NB4 (cell line): ENCODE results near the gene NDUFS6.

Experiments
- DNase-seq: peaks from one replicate; pipeline ENCODE4 v3.0.0; 2010; ENCODE audit warnings: low read depth
- H3K4me3 ChIP-seq: one replicate; pipeline ENCODE4 v1.5.1; 2011; ENCODE audit warnings: mild to moderate bottlenecking, low read depth, low read length, moderate library complexity
- CTCF ChIP-seq: IDR thresholded peaks from one replicate; pipeline ENCODE4 v1.5.1; 2012; ENCODE audit warnings: low read depth, low read length
- MAX ChIP-seq: IDR thresholded peaks from 2 replicates; pipeline ENCODE4 v1.6.1; 2011; ENCODE audit warnings: low read depth, low read length
- MYC ChIP-seq: IDR thresholded peaks from 2 replicates; pipeline ENCODE4 v1.6.1; 2011; ENCODE audit warnings: low read depth, low read length
- POLR2A ChIP-seq: IDR thresholded peaks from 2 replicates; pipeline ENCODE4 v1.6.1; 2011; ENCODE audit warnings: mild to moderate bottlenecking; ENCODE audit not compliant: insufficient read length; ENCODE audit errors: extremely low read depth

NDUFS6 gene

DNA sequence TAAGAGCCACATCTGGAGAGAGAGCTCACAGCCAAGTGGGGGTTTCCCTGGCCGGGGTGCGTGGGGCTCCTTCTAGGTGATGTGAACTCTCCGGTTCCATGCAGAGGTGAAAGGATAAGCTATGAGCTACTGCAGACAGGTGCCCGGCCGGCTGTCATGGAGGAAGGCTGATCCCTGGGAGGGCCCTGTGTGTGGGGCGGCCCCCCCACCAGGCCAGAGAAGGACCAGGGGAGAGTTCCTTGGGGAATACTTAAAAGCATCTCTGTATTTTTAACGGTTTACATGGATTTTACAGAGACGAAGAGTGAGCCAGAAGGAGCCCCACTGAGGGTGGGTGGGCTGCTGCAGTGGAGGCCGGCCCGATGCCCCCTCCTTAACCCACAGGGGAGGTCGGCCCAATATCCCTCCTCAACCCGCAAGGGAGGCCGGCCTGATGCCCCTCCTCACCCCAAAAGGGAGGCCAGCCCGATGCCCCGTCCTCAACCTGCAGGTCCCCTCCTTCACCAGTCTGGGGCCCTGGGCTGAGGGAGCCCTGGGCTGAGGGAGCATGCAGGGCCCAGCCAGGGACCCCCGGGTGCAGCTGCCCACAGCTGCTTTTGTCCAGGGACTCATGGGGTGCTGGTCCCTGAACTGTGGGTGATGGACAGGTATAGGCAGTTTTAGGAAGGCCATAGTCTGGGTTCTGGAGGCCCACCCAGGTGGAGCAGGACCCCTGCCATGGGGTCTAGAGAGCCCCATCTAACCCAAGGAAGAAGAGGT lies 33.5 kb upstream of the NDUFS6 start:
- no peak overlapping the region for H3K4me3 ChIP-seq

GRCh38 chr5:1768283-1769000 lies 32.8 kb upstream of the NDUFS6 start:
- H3K4me3 ChIP-seq = no peak overlapping the region
- no peak for DNase-seq
- TF ChIP-seq MAX = no peak
- no peak for TF ChIP-seq CTCF
- no peak for TF ChIP-seq MYC
- TF ChIP-seq POLR2A = no peak

More for the DNA sequence above, 33.5 kb upstream of the NDUFS6 start:
- TF ChIP-seq MAX (no peak), POLR2A (no peak), CTCF (no peak), MYC (no peak)
- DNase-seq = no peak

GRCh38 chr5:1769017-1769640 lies 32.1 kb upstream of the NDUFS6 start:
- DNase-seq = no peak
- TF ChIP-seq MYC = no peak
- no peak for TF ChIP-seq CTCF
- TF ChIP-seq POLR2A = no peak
- TF ChIP-seq MAX = no peak
- H3K4me3 ChIP-seq = no peak overlapping the region

DNA sequence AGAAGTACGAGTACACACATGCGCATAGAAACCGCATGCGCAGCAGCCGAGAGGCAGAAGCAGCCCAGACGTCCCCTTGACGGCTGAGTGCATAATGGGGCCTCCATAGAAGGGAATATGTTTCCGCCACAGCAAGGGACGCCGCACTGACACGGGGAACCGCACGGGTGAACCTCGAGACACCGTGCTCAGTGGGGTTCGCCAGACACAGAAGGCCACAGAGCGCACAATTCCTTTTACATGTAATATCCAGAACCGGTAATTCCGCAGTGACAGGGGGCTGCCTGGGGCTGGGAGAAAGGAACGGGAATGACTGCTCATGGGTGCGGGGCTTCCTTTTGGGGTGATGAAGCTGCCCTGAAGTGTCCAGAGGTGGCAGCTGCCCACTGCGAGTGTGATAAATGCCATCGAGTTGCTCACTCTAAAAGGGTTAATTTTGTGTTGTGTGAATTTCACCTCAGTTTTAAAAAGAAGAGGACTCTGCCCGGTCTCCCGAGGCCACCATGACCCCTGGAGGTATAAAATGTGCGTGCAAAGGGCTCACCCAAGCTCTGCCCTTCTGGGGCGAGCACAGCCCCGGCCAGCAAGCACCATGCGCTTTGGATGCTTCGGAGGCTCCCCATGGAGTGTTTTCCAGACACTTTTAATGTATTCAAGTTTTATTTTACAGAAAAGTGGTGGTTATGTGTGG lies 31.3 kb upstream of the NDUFS6 start:
- DNase-seq = no peak
- no peak for TF ChIP-seq MAX
- no peak for TF ChIP-seq CTCF
- no peak for TF ChIP-seq MYC
- TF ChIP-seq POLR2A = no peak
- H3K4me3 ChIP-seq = no peak overlapping the region

DNA sequence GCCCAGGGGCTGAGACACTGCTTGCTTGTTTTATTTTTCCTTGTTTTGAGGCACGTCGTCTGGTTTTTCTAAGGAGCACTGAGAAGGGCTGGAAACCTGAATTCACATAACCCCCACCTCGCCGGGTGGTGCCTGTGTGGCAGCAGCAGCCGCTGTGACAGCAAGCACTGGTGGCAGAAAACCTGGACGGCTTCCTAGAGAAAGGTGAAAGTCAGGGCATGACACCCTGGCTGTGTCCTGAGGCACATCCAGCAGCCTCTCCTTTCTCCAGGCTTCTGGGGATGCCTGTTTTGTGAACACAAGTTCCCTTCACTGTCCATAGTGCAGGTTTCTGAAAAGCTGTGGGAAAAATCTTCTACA lies 30.8 kb upstream of the NDUFS6 start:
- DNase-seq = no peak
- TF ChIP-seq POLR2A = no peak
- TF ChIP-seq MYC = no peak
- TF ChIP-seq MAX = no peak
- TF ChIP-seq CTCF = no peak
- no peak overlapping the region for H3K4me3 ChIP-seq
